HEK293T (cell line): Measurements from ENCODE around the gene NRDC.
A peak's percentile ranks its signal among the peaks of the same experiment; 100 is the strongest.
"Not testable (repeated sequence)": the region's sequence is repeated elsewhere in the genome, so short reads cannot be mapped to it uniquely, and the experiment has no call there.

Source experiments
- CTCF ChIA-PET: fragments of 350-600 bp; formaldehyde crosslinking; extraction: SDS; loops from one replicate; lab custom pipeline; 2021; ENCODE audit warnings: antibody characterized with exemption, inconsistent platforms; lab: Yijun Ruan, JAX
- POLR2A ChIA-PET: fragments of 350-600 bp; formaldehyde crosslinking; extraction: SDS; loops from one replicate; lab custom pipeline; 2020; ENCODE audit warnings: antibody characterized with exemption, inconsistent platforms; lab: Yijun Ruan, JAX
- DNase-seq: peaks from one replicate; pipeline ENCODE4 v3.0.0; 2012; ENCODE audit warnings: mixed read lengths; ENCODE audit errors: extremely low spot score
- ARNT ChIP-seq: fragments of 450-650 bp; IDR thresholded peaks from 2 replicates; pipeline ENCODE4 v1.6.1; 2017; ENCODE audit warnings: mild to moderate bottlenecking
- BHLHE40 ChIP-seq: fragments of 450-650 bp; IDR thresholded peaks from 2 replicates; pipeline ENCODE4 v1.6.1; 2016; ENCODE audit warnings: mild to moderate bottlenecking, moderate library complexity, borderline replicate concordance
- CTBP1 ChIP-seq: fragments of 450-650 bp; IDR thresholded peaks from 2 replicates; pipeline ENCODE4 v1.6.1; 2016; ENCODE audit warnings: borderline replicate concordance
- ELF4 ChIP-seq: fragments of 450-650 bp; IDR thresholded peaks from 2 replicates; pipeline ENCODE4 v1.6.1; 2017; ENCODE audit warnings: antibody characterized with exemption
- FOXA1 ChIP-seq: fragments of 450-650 bp; IDR thresholded peaks from 2 replicates; pipeline ENCODE4 v1.6.1; 2016; ENCODE audit warnings: mild to moderate bottlenecking
- FOXK2 ChIP-seq: fragments of 450-650 bp; IDR thresholded peaks from 2 replicates; pipeline ENCODE4 v1.6.1; 2016; ENCODE audit warnings: mild to moderate bottlenecking
- FOXM1 ChIP-seq: fragments of 450-650 bp; IDR thresholded peaks from 2 replicates; pipeline ENCODE4 v1.6.1; 2017; ENCODE audit warnings: mild to moderate bottlenecking, borderline replicate concordance
- HDGF ChIP-seq: fragments of 450-650 bp; IDR thresholded peaks from 2 replicates; pipeline ENCODE4 v1.6.1; 2017; ENCODE audit warnings: antibody characterized with exemption, borderline replicate concordance
- L3MBTL2 ChIP-seq: fragments of 450-650 bp; conservative IDR thresholded peaks from 2 replicates; pipeline ENCODE4 v1.6.1; 2016; ENCODE audit warnings: mild to moderate bottlenecking
- LEF1 ChIP-seq: fragments of 450-650 bp; IDR thresholded peaks from 2 replicates; pipeline ENCODE4 v1.6.1; 2017; ENCODE audit warnings: mild to moderate bottlenecking, borderline replicate concordance
- NFRKB ChIP-seq: fragments of 450-650 bp; IDR thresholded peaks from 2 replicates; pipeline ENCODE4 v1.6.1; 2016; ENCODE audit warnings: mild to moderate bottlenecking, moderate library complexity
- SP1 ChIP-seq: fragments of 450-650 bp; IDR thresholded peaks from 2 replicates; pipeline ENCODE4 v1.6.1; 2017
- SUZ12 ChIP-seq: fragments of 450-650 bp; IDR thresholded peaks from 2 replicates; pipeline ENCODE4 v1.6.1; 2016; ENCODE audit warnings: mild to moderate bottlenecking
- TARDBP ChIP-seq: fragments of 450-650 bp; IDR thresholded peaks from 2 replicates; pipeline ENCODE4 v1.6.1; 2016
- ZNF384 ChIP-seq: fragments of 450-650 bp; IDR thresholded peaks from 2 replicates; pipeline ENCODE4 v1.6.1; 2016
- TF ChIP-seq, protein P1 (sequence below): fragments of 450-650 bp; IDR thresholded peaks from 2 replicates; pipeline ENCODE4 v1.6.1; 2016

Gene NRDC

DNA sequence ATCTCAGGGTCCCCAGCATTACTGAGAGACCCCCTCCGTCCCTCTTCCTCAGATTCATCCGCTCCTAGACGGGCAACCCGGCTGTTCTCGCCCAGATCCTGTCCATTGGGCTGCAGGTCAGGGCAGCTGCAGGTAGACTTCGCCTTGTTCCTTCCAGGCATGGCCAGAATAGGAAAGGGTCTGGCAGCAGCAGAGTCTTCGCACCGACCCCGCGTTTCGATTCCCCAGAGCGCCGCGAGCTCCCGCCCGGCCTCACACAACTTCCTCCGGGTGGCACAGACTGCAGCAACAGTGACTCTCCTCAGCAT lies 265 bp downstream of the NRDC start:
- no peak for DNase-seq
- TF ChIP-seq CTBP1 (no peak), FOXM1 (no peak), FOXA1 (no peak), L3MBTL2 (peak; percentile 61), ELF4 (0 out of 2 replicates have a peak, but pooled peaks have one; percentile 43), HDGF (no peak), FOXK2 (no peak)
- TF ChIP-seq, protein P1, sequence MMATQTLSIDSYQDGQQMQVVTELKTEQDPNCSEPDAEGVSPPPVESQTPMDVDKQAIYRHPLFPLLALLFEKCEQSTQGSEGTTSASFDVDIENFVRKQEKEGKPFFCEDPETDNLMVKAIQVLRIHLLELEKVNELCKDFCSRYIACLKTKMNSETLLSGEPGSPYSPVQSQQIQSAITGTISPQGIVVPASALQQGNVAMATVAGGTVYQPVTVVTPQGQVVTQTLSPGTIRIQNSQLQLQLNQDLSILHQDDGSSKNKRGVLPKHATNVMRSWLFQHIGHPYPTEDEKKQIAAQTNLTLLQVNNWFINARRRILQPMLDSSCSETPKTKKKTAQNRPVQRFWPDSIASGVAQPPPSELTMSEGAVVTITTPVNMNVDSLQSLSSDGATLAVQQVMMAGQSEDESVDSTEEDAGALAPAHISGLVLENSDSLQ = no peak
- ChIA-PET CTCF (interaction anchor here (1.2 kb wide), 1 partner anchor 9 kb away, joined by 4 read pairs; no protein-coding TSS in a partner anchor), POLR2A (interaction anchor here (0.7 to 1.5 kb wide), 2 partner anchors 14 to 178 kb away, joined by 3 to 4 read pairs; partner anchors contain the start of gene BTF3L4)

DNA sequence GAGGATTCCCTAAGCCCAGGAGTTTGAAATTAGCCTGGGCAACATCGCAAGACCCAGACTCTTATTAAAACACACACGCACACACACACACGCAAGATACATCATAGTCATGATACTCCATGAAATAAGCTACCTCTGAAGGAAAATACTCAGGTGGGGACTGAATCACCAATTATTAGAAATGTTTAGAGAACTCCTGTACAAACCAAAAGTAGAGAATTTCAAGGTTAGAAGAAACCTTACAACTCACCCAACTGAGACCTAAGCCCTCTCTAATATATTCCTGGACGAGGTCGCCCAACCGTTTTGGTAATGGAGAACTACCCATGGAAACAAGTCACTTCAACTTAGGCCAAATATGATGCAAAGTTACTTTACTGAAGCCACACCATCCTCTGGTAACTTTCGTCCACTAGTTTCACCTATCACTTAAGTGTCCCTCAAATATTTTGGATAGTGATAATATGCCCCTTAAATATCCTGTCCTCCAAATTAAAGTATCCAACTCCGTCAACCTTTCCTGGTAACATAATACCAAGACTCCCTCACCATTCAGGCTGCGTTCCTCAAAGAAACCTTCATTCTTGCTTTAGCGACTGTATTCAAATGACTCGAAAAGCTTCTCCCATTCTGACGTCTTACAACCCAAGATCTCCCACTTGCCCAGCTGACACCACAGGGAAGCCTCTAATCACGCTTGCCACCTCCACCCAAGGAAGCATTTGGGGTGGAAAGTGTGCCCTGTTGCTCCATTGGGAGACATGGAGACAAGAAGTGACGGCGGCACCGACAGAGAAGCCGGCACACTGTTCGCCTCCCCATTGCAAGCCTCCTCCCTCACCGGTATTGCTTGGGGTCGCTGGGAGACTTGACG lies 856 bp downstream of the NRDC start:
- DNase-seq = peak; percentile 12
- CTCF ChIA-PET = interaction anchor here (0.7 to 1.2 kb wide), 2 partner anchors 8 to 44 kb away, joined by 4 read pairs; no protein-coding TSS in a partner anchor
- no peak for TF ChIP-seq BHLHE40
- TF ChIP-seq TARDBP = no peak
- no peak for TF ChIP-seq ELF4
- no peak for TF ChIP-seq CTBP1
- TF ChIP-seq ARNT = no peak
- no peak for TF ChIP-seq FOXM1
- TF ChIP-seq, protein P1 = no peak
- no peak for TF ChIP-seq LEF1
- no peak for TF ChIP-seq SUZ12
- TF ChIP-seq NFRKB = no peak
- TF ChIP-seq FOXA1 = no peak
- no peak for TF ChIP-seq L3MBTL2
- TF ChIP-seq ZNF384 = no peak
- TF ChIP-seq FOXK2 = no peak
- no peak for TF ChIP-seq SP1
- POLR2A ChIA-PET = interaction anchor here (0.6 to 1.5 kb wide), 4 partner anchors 10 to 179 kb away, joined by 3 to 4 read pairs (median 4); partner anchors contain the start of gene BTF3L4

- CTCF ChIA-PET = interaction anchor here (0.6 kb wide), 1 partner anchor 70 kb away, joined by 3 read pairs; no protein-coding TSS in a partner anchor
- no peak for DNase-seq
- TF ChIP-seq, protein P1 = no peak
- POLR2A ChIA-PET = interaction anchor here (0.7 kb wide), 1 partner anchor 11 kb away, joined by 3 read pairs; no protein-coding TSS in a partner anchor
Observed at GRCh38 chr1:51875836-51876235, 2.7 kb downstream of the NRDC start.

GRCh38 chr1:51875291-51875772 lies 3.2 kb downstream of the NRDC start:
- ChIA-PET CTCF (no interaction called here), POLR2A (no interaction called here)
- DNase-seq = no peak
- TF ChIP-seq SUZ12 = no peak
- no peak for TF ChIP-seq ARNT
- no peak for TF ChIP-seq HDGF
- TF ChIP-seq FOXM1 = no peak
- TF ChIP-seq SP1 = no peak
- TF ChIP-seq ELF4 = no peak
- TF ChIP-seq TARDBP = no peak
- TF ChIP-seq LEF1 = no peak
- no peak for TF ChIP-seq CTBP1
- no peak for TF ChIP-seq FOXA1
- TF ChIP-seq L3MBTL2 = no peak
- TF ChIP-seq ZNF384 = no peak
- TF ChIP-seq, protein P1 = no peak
- TF ChIP-seq FOXK2 = no peak
- no peak for TF ChIP-seq NFRKB
- no peak for TF ChIP-seq BHLHE40

DNA sequence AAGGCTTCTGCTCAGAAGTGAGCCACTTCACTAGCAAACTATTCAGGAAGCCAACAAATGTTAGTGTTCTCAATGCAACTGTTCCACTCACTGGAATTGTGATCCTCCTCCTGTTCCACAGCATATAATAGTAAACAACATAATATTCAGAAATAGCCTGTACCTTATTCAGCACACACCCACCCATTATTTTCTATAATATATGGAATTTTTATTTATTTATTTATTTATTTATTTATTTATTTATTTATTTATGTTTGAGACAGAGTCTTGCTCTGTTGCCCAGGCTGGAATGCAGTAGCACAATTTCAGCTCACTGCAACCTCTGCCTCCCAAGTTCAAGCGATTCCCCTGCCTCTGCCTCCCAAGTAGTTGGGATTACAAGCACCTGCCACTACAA lies 5.3 kb downstream of the NRDC start:
- DNase-seq, CTCF ChIA-PET, POLR2A ChIA-PET: not testable (repeated sequence)
